HG02642 (cell line): ENCODE data around the gene ZMYND8.
A peak's percentile ranks its signal among the peaks of the same experiment; 100 is the strongest.
"Not testable (repeated sequence)": the region's sequence is repeated elsewhere in the genome, so short reads cannot be mapped to it uniquely, and the experiment has no call there.

ENCODE experiments used
- ATAC-seq: cut with Tn5 transposase; IDR thresholded peaks from one replicate; pipeline ENCODE4 v1.9.1; 2021; ENCODE audit warnings: mild to moderate bottlenecking; ENCODE audit not compliant: unreplicated experiment, poor library complexity

Gene ZMYND8

GRCh38 chr20:47356526-47357295 lies at the start of gene ZMYND8:
Gene ZMYND8, minus strand, starts transcription at chr20:47356699. Its CDS starts 29 bp downstream, at chr20:47356670.
- ATAC-seq, result peak; percentile 44

- no peak for ATAC-seq
Measured at GRCh38 chr20:47405775-47406325, 49.4 kb upstream of the ZMYND8 start.

- ATAC-seq, result no peak
Measured at GRCh38 chr20:47400685-47401084, 44.2 kb upstream of the ZMYND8 start.

- ATAC-seq, result no peak
Measured at GRCh38 chr20:47397652-47398301, 41.3 kb upstream of the ZMYND8 start.

GRCh38 chr20:47396762-47397476 lies 40.4 kb upstream of the ZMYND8 start:
- ATAC-seq, result no peak

- not testable (repeated sequence) for ATAC-seq
Measured at GRCh38 chr20:47393796-47394514, 37.5 kb upstream of the ZMYND8 start.

- ATAC-seq, result no peak
Measured at GRCh38 chr20:47392721-47393073, 36.2 kb upstream of the ZMYND8 start.

- ATAC-seq, result no peak
Measured at GRCh38 chr20:47392015-47392720, 35.7 kb upstream of the ZMYND8 start.

- ATAC-seq, result no peak
Measured at GRCh38 chr20:47391276-47392010, 34.9 kb upstream of the ZMYND8 start.

GRCh38 chr20:47389867-47390347 lies 33.4 kb upstream of the ZMYND8 start:
- ATAC-seq, result no peak

GRCh38 chr20:47385968-47386367 lies 29.5 kb upstream of the ZMYND8 start:
- ATAC-seq, result not testable (repeated sequence)

- ATAC-seq, result no peak
Measured at GRCh38 chr20:47382746-47383415, 26.4 kb upstream of the ZMYND8 start.

- no peak for ATAC-seq
Measured at GRCh38 chr20:47380481-47380880, 24.0 kb upstream of the ZMYND8 start.

GRCh38 chr20:47379433-47380150 lies 23.1 kb upstream of the ZMYND8 start:
- no peak for ATAC-seq

GRCh38 chr20:47377122-47377722 lies 20.7 kb upstream of the ZMYND8 start:
- ATAC-seq, result no peak

- ATAC-seq, result not testable (repeated sequence)
Measured at GRCh38 chr20:47376096-47376643, 19.7 kb upstream of the ZMYND8 start.

- ATAC-seq, result not testable (repeated sequence)
Measured at GRCh38 chr20:47374121-47374520, 17.6 kb upstream of the ZMYND8 start.
